DOHH2 (cell line): Measurements from ENCODE around the gene CCDC74B.
"Not testable (repeated sequence)": the region's sequence is repeated elsewhere in the genome, so short reads cannot be mapped to it uniquely, and the experiment has no call there.

ENCODE experiments used
- CTCF ChIP-seq: fragments of 200-600 bp; sonication (generic); IDR thresholded peaks from one replicate; pipeline ENCODE4 v1.5.1; 2014; ENCODE audit warnings: antibody characterized with exemption, mild to moderate bottlenecking, low read depth, low read length; ENCODE audit not compliant: poor library complexity, severe bottlenecking
- EZH2phosphoT487 ChIP-seq: fragments of 200-600 bp; sonication (generic); IDR thresholded peaks from 2 replicates; pipeline ENCODE4 v1.6.1; 2017; ENCODE audit warnings: borderline replicate concordance, mild to moderate bottlenecking, antibody characterized with exemption, low read length, moderate library complexity, mixed read lengths

- not testable (repeated sequence) for TF ChIP-seq CTCF, EZH2phosphoT487
Measured at GRCh38 chr2:130143266-130144039, 1.5 kb downstream of the CCDC74B start.
